SH-SY5Y (cell line): ENCODE results near the gene CLIC4.

Source experiments
- GATA2 ChIP-seq: IDR thresholded peaks from 2 replicates; pipeline ENCODE4 v1.6.1; 2011; ENCODE audit warnings: mild to moderate bottlenecking, low read depth, low read length
- GATA3 ChIP-seq: IDR thresholded peaks from 2 replicates; pipeline ENCODE4 v1.6.1; 2011; ENCODE audit warnings: low read depth, mild to moderate bottlenecking, low read length, moderate library complexity

- TF ChIP-seq GATA2 = no peak
- no peak for TF ChIP-seq GATA3
Observed at GRCh38 chr1:24732186-24732885, 12.9 kb upstream of the CLIC4 start.
